Measurements from ENCODE around the gene MEX3D.

GRCh38 chr19:1554968-1555367, 13.2 kb downstream of the MEX3D start:
- TF ChIP-seq CTCF (conservative IDR thresholded peaks at IDR 0.05; ENCODE audit: low read length) (no peak), EZH2phosphoT487 (IDR thresholded peaks at IDR 0.05; ENCODE audit: borderline replicate concordance) (no peak)

Measured in Loucy (cell line).